SK-N-SH (cell line): ENCODE results near the gene CERS6. TPM values are rescaled to one million over a fixed set of nuclear protein-coding genes. Genes with fewer than 3 reads are reported as not detected.
"Not testable (repeated sequence)": the region's sequence is repeated elsewhere in the genome, so short reads cannot be mapped to it uniquely, and the experiment has no call there.

Experiments used
- CTCF ChIA-PET: fragments of 300-600, 350-600 bp; formaldehyde crosslinking; extraction: SDS; loops from one replicate; lab custom pipeline; 2021; lab: Yijun Ruan, JAX
- POLR2A ChIA-PET: fragments of 350-600 bp; sonication (Branson Sonifier 250); formaldehyde crosslinking; extraction: SDS; loops from one replicate; lab custom pipeline; 2020; ENCODE audit warnings: antibody characterized with exemption, inconsistent platforms; lab: Yijun Ruan, JAX
- DNase-seq: peaks from one replicate; pipeline ENCODE4 v3.0.0; 2012
- H2AFZ ChIP-seq: fragments of 200-600 bp; sonication (generic); 2 replicates; pipeline ENCODE4 v1.8.1; 2016; ENCODE audit warnings: antibody characterized with exemption, mild to moderate bottlenecking, low read depth
- H3F3A ChIP-seq: fragments of 200-600 bp; sonication (generic); replicated peaks from 2 replicates; pipeline ENCODE3; 2016; ENCODE audit warnings: antibody characterized with exemption, mild to moderate bottlenecking; ENCODE audit not compliant: insufficient read depth
- H3K27ac ChIP-seq, 2 experiments: fragments of 200-500 bp in 1 of 2; fragments of 200-600 bp in 1 of 2; sonication (Bioruptor generic) in 1 of 2; sonication (generic), shearing (Covaris generic) in 1 of 2; 2 replicates each; pipeline versions ENCODE4 v1.5.1 to v1.6.1; 2014 to 2016; ENCODE audit warnings: low read depth in 2 of 2, inconsistent platforms in 1 of 2, low read length in 1 of 2, mild to moderate bottlenecking in 1 of 2, mixed read lengths in 1 of 2
- H3K27me3 ChIP-seq: fragments of 200-600 bp; sonication (generic), shearing (Covaris generic); 2 replicates; pipeline ENCODE4 v1.6.1; 2016; ENCODE audit warnings: mixed run types; ENCODE audit not compliant: insufficient read depth
- H3K36me3 ChIP-seq, 2 experiments: fragments of 200-500 bp in 1 of 2; fragments of 200-600 bp in 1 of 2; sonication (Bioruptor generic) in 1 of 2; sonication (generic) in 1 of 2; replicated peaks in 1 of 2; 2 replicates each; pipeline versions ENCODE3 to v1.5.1; 2014 to 2016; ENCODE audit warnings: low read length in 1 of 2, mild to moderate bottlenecking in 1 of 2; ENCODE audit not compliant: insufficient read depth in 2 of 2, control insufficient read depth in 1 of 2
- H3K4me1 ChIP-seq, 2 experiments: fragments of 200-500 bp in 1 of 2; fragments of 200-600 bp in 1 of 2; sonication (Bioruptor generic) in 1 of 2; sonication (generic), shearing (Covaris generic) in 1 of 2; 2 replicates each; pipeline versions ENCODE4 v1.5.1 to v1.6.1; 2014 to 2016; ENCODE audit warnings: low read depth in 1 of 2, low read length in 1 of 2, mixed run types in 1 of 2; ENCODE audit not compliant: insufficient read depth in 2 of 2, control insufficient read depth in 1 of 2
- H3K4me2 ChIP-seq: fragments of 200-600 bp; sonication (generic), shearing (Covaris generic); 2 replicates; pipeline ENCODE4 v1.6.1; 2017; ENCODE audit warnings: mixed run types
- H3K4me3 ChIP-seq, 2 experiments: fragments of 200-500 bp in 1 of 2; fragments of 200-600 bp in 1 of 2; sonication (Bioruptor generic) in 1 of 2; sonication (generic), shearing (Covaris generic) in 1 of 2; 2 replicates each; pipeline versions ENCODE4 v1.5.1 to v1.8.1; 2014 to 2016; ENCODE audit warnings: low read depth in 2 of 2, inconsistent platforms in 1 of 2, low read length in 1 of 2, mild to moderate bottlenecking in 1 of 2, mixed read lengths in 1 of 2, moderate library complexity in 1 of 2
- H3K79me2 ChIP-seq: fragments of 200-600 bp; sonication (generic); 2 replicates; pipeline ENCODE4 v1.8.1; 2017; ENCODE audit warnings: mild to moderate bottlenecking; ENCODE audit not compliant: insufficient read depth
- H3K9ac ChIP-seq: fragments of 200-600 bp; sonication (generic); 2 replicates; pipeline ENCODE4 v1.6.1; 2017; ENCODE audit warnings: mixed run types
- H3K9me2 ChIP-seq: fragments of 200-600 bp; sonication (generic); 2 replicates; pipeline ENCODE4 v1.6.1; 2017; ENCODE audit warnings: mixed run types
- H3K9me3 ChIP-seq: fragments of 200-600 bp; sonication (generic); 2 replicates; pipeline ENCODE4 v1.6.1; 2017; ENCODE audit warnings: mixed run types, mild to moderate bottlenecking, moderate library complexity
- H4K20me1 ChIP-seq: fragments of 200-600 bp; sonication (generic); 2 replicates; pipeline ENCODE4 v1.6.1; 2017; ENCODE audit warnings: mild to moderate bottlenecking, mixed run types; ENCODE audit not compliant: insufficient read depth
- CTCF ChIP-seq: fragments of 200-600 bp; sonication (generic); IDR thresholded peaks from 2 replicates; pipeline ENCODE4 v1.6.1; 2017; ENCODE audit warnings: antibody characterized with exemption, mild to moderate bottlenecking, moderate library complexity
- FOXM1 ChIP-seq: IDR thresholded peaks from 2 replicates; pipeline ENCODE4 v1.4.0; 2012; ENCODE audit warnings: low read depth, mild to moderate bottlenecking
- GATA2 ChIP-seq: sonication (generic); formaldehyde crosslinking; IDR thresholded peaks from 2 replicates; pipeline ENCODE4 v1.5.0; 2020; ENCODE audit warnings: mild to moderate bottlenecking, missing genetic modification reagents
- REST ChIP-seq: IDR thresholded peaks from 2 replicates; pipeline ENCODE4 v1.6.1; 2012; ENCODE audit warnings: mild to moderate bottlenecking, low read depth, low read length, moderate library complexity
- RFX5 ChIP-seq: IDR thresholded peaks from 2 replicates; pipeline ENCODE4 v1.6.1; 2012; ENCODE audit warnings: mild to moderate bottlenecking, improper control_type of control experiment, low read length
- TAF1 ChIP-seq: IDR thresholded peaks from 2 replicates; pipeline ENCODE4 v1.6.1; 2012; ENCODE audit warnings: low read depth, mild to moderate bottlenecking, low read length, moderate library complexity, borderline replicate concordance
- TCF12 ChIP-seq: IDR thresholded peaks from 2 replicates; pipeline ENCODE4 v1.4.0; 2012
- TEAD4 ChIP-seq: IDR thresholded peaks from 2 replicates; pipeline ENCODE4 v1.4.0; 2012; ENCODE audit warnings: mild to moderate bottlenecking, borderline replicate concordance; ENCODE audit not compliant: insufficient read depth
- WGBS: methylation state at CpG from one replicate; pipeline ENCODE4 v1.1.6; 2017; ENCODE audit warnings: low lambda C conversion rate; 5-methylcytosine and 5-hydroxymethylcytosine counted together
- polyA plus RNA-seq, 3 experiments: library from polyadenylated mRNA; depleted of rRNA; stranded (reverse); fragments of >200 nt; gene quantifications; 2 replicates each; pipeline ENCODE4 v1.2.3, GENCODE V29; 2012

Gene CERS6
- polyA plus RNA-seq, 1 of the 3 experiments (the other 2 are of a cell fraction), result 1.8 TPM

- Histone ChIP-seq H3K4me2 (no peak overlapping the region), H2AFZ (no peak overlapping the region), H3K9me3 (no peaks in the 10 kb centered on the region), H3K4me3 (no peak overlapping the region), H3K9ac (no peak overlapping the region), H3K79me2 (no peaks in the 10 kb centered on the region), H3K36me3 (no peaks in the 10 kb centered on the region), H3K9me2 (no peaks in the 10 kb centered on the region), H3F3A (no peaks in the 10 kb centered on the region), H3K27ac (no peak overlapping the region), H4K20me1 (no peaks in the 10 kb centered on the region), H3K27me3 (no peaks in the 10 kb centered on the region), H3K4me1 (no peaks in the 10 kb centered on the region)
- WGBS, result 60% methylated on average over 5 of the region's 5 CpGs
- no peak for DNase-seq
- CTCF ChIA-PET, result no interaction called here
- POLR2A ChIA-PET, result no interaction called here
- no peak for TF ChIP-seq CTCF
- no peak for TF ChIP-seq REST
- no peak for TF ChIP-seq RFX5
- TF ChIP-seq TAF1, result no peak
- no peak for TF ChIP-seq GATA2 (CRISPR knock-in tag)
- TF ChIP-seq TEAD4, result no peak
- no peak for TF ChIP-seq FOXM1
- TF ChIP-seq TCF12, result no peak
Measured at GRCh38 chr2:168790226-168790902, 334.3 kb downstream of the CERS6 start.

- H2AFZ ChIP-seq, H3K27me3 ChIP-seq, H4K20me1 ChIP-seq, H3K9me2 ChIP-seq, CTCF ChIA-PET, H3K27ac ChIP-seq, H3K9me3 ChIP-seq, H3K4me1 ChIP-seq, H3K4me2 ChIP-seq, H3K4me3 ChIP-seq, H3K36me3 ChIP-seq, POLR2A ChIA-PET, H3K79me2 ChIP-seq, H3F3A ChIP-seq, DNase-seq, H3K9ac ChIP-seq: not testable (repeated sequence)
- 64% methylated on average over 2 of the region's 2 CpGs for WGBS
Measured at GRCh38 chr2:168791140-168791539, 335.1 kb downstream of the CERS6 start.
